Measurements from ENCODE around the gene PCGF3.

- TF ChIP-seq CTCF (IDR thresholded peaks at IDR 0.05) = no peak
- no peak for TF ChIP-seq POLR2A (IDR thresholded peaks at IDR 0.05)
These were observed 67.1 kb downstream of the PCGF3 start for GRCh38 chr4:772776-773175.

Measured in testis (tissue), 2 donors.